Nephron (organoid): ENCODE data around the gene RSPO1.

Experiments used
- H3K27ac Mint-ChIP-seq, 3 experiments: 2 replicates each; pipeline ENCODE4 v1.8.0; 2020; ENCODE audit warnings: mixed read lengths in 3 of 3, mild to moderate bottlenecking in 2 of 3, moderate library complexity in 1 of 3
- H3K27me3 Mint-ChIP-seq: 2 replicates; pipeline ENCODE4 v1.8.0; 2021; ENCODE audit warnings: low read depth, mild to moderate bottlenecking, moderate library complexity, mixed read lengths
- H3K36me3 Mint-ChIP-seq: 2 replicates; pipeline ENCODE4 v1.8.0; 2020; ENCODE audit warnings: low read depth, mixed read lengths
- H3K4me1 Mint-ChIP-seq: 2 replicates; pipeline ENCODE4 v1.8.0; 2020; ENCODE audit warnings: mixed read lengths
- H3K4me3 Mint-ChIP-seq, 3 experiments: 2 replicates each; pipeline ENCODE4 v1.8.0; 2020; ENCODE audit warnings: mild to moderate bottlenecking in 3 of 3, mixed read lengths in 3 of 3, moderate library complexity in 2 of 3
- H3K9me3 Mint-ChIP-seq: 2 replicates; pipeline ENCODE4 v1.8.0; 2020; ENCODE audit warnings: mixed read lengths
- CTCF ChIP-seq, 3 experiments: fragments of 200-600 bp; sonication (generic); IDR thresholded peaks; one replicate each; pipeline ENCODE4 v1.5.0; 2021; ENCODE audit warnings: antibody characterized with exemption in 3 of 3; ENCODE audit not compliant: unreplicated experiment in 3 of 3

Gene RSPO1

GRCh38 chr1:37667023-37667671 is 32.5 kb upstream of the RSPO1 start:
- H3K27ac Mint-ChIP-seq, result peak overlapping the region; percentile 37 to 65 (median 50)
- TF ChIP-seq CTCF (IDR thresholded peaks at IDR 0.05; ENCODE audit: unreplicated experiment in 3 of 3), result no peak
- H3K9me3 Mint-ChIP-seq, result no peaks in the 10 kb centered on the region
- H3K36me3 Mint-ChIP-seq, result no peaks in the 10 kb centered on the region
- peaks cover 12% of the 10 kb centered on the region for H3K4me1 Mint-ChIP-seq
- peaks cover 28% of the 10 kb centered on the region for H3K27me3 Mint-ChIP-seq
- H3K4me3 Mint-ChIP-seq, result peak overlapping the region in 1 of 3 experiments; percentile 15

GRCh38 chr1:37666241-37666867 is 31.7 kb upstream of the RSPO1 start:
- Mint-ChIP-seq H3K36me3 (no peaks in the 10 kb centered on the region), H3K4me1 (peaks cover 16% of the 10 kb centered on the region), H3K27me3 (peaks cover 26% of the 10 kb centered on the region), H3K4me3 (no peak overlapping the region), H3K27ac (peak overlapping the region in 1 of 3 experiments; percentile 65), H3K9me3 (no peaks in the 10 kb centered on the region)
- TF ChIP-seq CTCF (IDR thresholded peaks at IDR 0.05; ENCODE audit: unreplicated experiment in 3 of 3), result no peak

- H3K4me3 Mint-ChIP-seq, result no peak overlapping the region
- no peak for TF ChIP-seq CTCF (IDR thresholded peaks at IDR 0.05; ENCODE audit: unreplicated experiment in 3 of 3)
- peaks cover 22% of the 10 kb centered on the region for H3K4me1 Mint-ChIP-seq
- no peaks in the 10 kb centered on the region for H3K9me3 Mint-ChIP-seq
- H3K36me3 Mint-ChIP-seq, result no peaks in the 10 kb centered on the region
- H3K27me3 Mint-ChIP-seq, result peaks cover 45% of the 10 kb centered on the region
- no peak overlapping the region for H3K27ac Mint-ChIP-seq
Measured at GRCh38 chr1:37663426-37664000, 28.8 kb upstream of the RSPO1 start.

- peaks cover 25% of the 10 kb centered on the region for H3K4me1 Mint-ChIP-seq
- H3K36me3 Mint-ChIP-seq, result no peaks in the 10 kb centered on the region
- no peak for TF ChIP-seq CTCF (IDR thresholded peaks at IDR 0.05; ENCODE audit: unreplicated experiment in 3 of 3)
- peak overlapping the region in 1 of 3 experiments; percentile 52 for H3K27ac Mint-ChIP-seq
- no peak overlapping the region for H3K4me3 Mint-ChIP-seq
- no peaks in the 10 kb centered on the region for H3K9me3 Mint-ChIP-seq
- H3K27me3 Mint-ChIP-seq, result peaks cover 50% of the 10 kb centered on the region
Measured at GRCh38 chr1:37662031-37662755, 27.5 kb upstream of the RSPO1 start.

GRCh38 chr1:37661401-37661800 is 26.7 kb upstream of the RSPO1 start:
- H3K4me1 Mint-ChIP-seq, result peaks cover 17% of the 10 kb centered on the region

More at GRCh38 chr1:37661401-37661800, 26.7 kb upstream of the RSPO1 start:
- no peak for TF ChIP-seq CTCF (IDR thresholded peaks at IDR 0.05; ENCODE audit: unreplicated experiment in 3 of 3)
- H3K4me3 Mint-ChIP-seq, result no peak overlapping the region
- H3K27ac Mint-ChIP-seq, result no peak overlapping the region
- H3K27me3 Mint-ChIP-seq, result peaks cover 44% of the 10 kb centered on the region
- H3K9me3 Mint-ChIP-seq, result no peaks in the 10 kb centered on the region
- H3K36me3 Mint-ChIP-seq, result no peaks in the 10 kb centered on the region
